H1 (cell line): ENCODE results near the gene CUL2. TPM values are rescaled to one million over a fixed set of nuclear protein-coding genes. Genes with fewer than 3 reads are reported as not detected.

Source experiments
- RFX5 ChIP-seq: IDR thresholded peaks from 2 replicates; pipeline ENCODE4 v1.6.1; 2011; ENCODE audit warnings: low read depth, low read length, improper control_type of control experiment, borderline replicate concordance
- polyA plus RNA-seq, 7 experiments: library from polyadenylated mRNA; depleted of rRNA in 3 of 7; stranded (reverse) in 5 of 7; unstranded in 2 of 7; fragments of >200 nt in 5 of 7; fragments of 200-250 nt in 2 of 7; gene quantifications; 1 replicate in 5 of 7; 2 replicates in 1 of 7; 4 replicates in 1 of 7; pipeline versions ENCODE4 v1.2.1 to v1.2.3, GENCODE V29; 2011 to 2013; ENCODE audit warnings: missing spikeins in 2 of 7, mixed read lengths in 2 of 7
- total RNA-seq: library from RNA; stranded (reverse); fragmentation: NEBNext Ultra II Directional; extraction: Animal tissue kit (Norgen Biotek cat#: 25700); gene quantifications from 2 replicates; pipeline ENCODE4 v1.2.1, GENCODE V29; 2021

CUL2 gene
- total and polyA plus RNA-seq, 2 of the 8 experiments (the other 6 are each of a cell fraction or from before 2014, with no cell fraction given), result 10.2 to 43.1 TPM

- no peak for TF ChIP-seq RFX5
Observed at GRCh38 chr10:35043796-35044344, 46.3 kb downstream of the CUL2 start (continued).
